Stimulated activated CD8-positive, alpha-beta memory T cell treated with anti-CD3 and anti-CD28 coated beads, Interleukin-7, amount 100 ng/mL, for 24 hours (primary cell): Measurements from ENCODE around the gene CBY1.

Experiments
- DNase-seq: peaks from one replicate; pipeline ENCODE4 v3.0.0-alpha.2; 2020; ENCODE audit warnings: low read depth

CBY1 gene

DNA sequence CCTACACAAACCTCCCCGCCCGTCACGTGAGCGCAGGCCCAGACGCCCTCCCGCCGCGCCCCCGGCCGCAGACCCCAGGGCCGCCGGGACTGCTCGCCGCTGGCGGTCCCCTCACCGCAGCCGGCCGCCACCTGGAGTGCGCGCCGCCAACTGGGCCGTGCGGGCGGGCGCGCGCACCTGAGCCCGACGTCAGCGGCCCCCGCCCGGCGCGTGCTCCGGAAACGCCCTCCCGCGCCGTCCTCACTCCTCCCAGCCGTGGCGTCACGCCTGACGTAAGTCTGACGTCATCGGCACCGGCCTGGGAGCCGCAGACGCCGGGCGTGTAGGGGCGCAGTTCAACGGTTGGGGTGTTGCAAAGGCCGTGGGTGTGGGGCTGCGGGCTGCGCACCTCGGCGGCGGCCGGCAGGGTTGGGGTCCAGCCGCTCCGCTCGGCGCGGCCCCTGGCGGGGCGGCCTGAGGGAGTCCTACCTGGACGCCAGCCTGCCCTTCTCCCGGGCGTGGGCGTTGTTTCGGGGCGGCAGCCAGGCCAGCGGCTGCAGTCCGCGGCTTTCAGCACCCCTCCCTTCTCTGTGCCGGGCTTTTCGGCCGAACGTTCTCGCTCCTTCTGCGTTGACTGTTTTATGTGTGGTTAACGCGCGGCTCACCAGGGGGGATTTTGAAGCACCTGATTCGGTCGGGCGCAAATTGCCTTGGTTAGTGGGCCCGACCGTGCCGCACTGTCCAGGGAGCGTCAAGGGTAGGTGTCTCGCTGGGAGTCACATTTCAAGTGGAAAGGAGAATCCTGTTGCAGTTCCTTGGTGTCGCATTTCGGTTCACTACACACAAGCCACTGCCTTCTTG is 44.6 kb downstream of the CBY1 start, which contains the start of gene JOSD1:
Gene JOSD1, minus strand, starts transcription at position 155 of the 840 bp plus-strand sequence. CDS start 956 bp downstream, outside the sequence.
- DNase-seq = peak; percentile 97

GRCh38 chr22:38704654-38705234 is 48.3 kb downstream of the CBY1 start:
- DNase-seq = no peak

DNA sequence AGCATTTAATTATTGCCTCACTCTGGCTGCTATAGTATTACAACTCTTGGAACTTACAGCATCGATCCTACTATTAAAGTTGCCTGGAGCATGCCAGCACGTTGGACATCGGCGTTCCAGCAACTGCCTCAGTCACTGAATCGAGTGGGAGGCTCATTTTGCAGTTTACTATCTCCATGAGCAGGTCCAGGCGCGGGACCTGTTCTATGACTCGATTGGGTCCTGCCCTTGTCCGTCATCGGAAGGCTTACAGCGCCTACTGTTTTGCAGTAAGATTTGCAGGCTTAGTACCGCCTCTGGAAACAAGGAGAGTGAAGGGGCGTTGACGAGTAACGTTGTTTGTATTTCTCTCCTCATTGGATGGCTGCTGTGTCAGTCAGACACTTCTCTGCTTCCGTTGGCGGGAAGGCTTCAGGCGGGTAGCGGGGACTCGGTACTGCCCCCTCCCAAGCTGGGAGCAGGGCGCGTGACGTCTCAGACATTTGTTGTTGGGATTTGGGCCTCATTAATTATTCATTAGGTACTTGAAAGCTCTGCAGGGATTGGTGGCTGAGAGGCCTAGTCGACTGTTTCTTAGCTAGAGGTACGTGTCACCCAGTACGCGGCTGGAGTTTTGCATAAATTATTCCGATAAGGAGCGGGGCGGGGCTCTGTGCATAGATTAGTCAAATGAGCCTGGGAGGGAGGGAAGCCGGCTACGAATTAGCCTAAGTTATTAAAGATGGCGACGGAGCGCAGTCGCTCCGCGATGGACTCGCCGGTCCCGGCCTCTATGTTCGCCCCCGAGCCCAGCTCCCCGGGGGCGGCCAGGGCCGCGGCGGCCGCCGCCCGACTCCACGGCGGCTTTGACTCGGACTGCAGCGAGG is 49.0 kb downstream of the CBY1 start, which contains the start of gene GTPBP1:
Gene GTPBP1, plus strand, starts transcription at position 710 of the 866 bp plus-strand sequence. Its CDS starts 12 bp downstream, at position 722.
- DNase-seq = peak; percentile 86

DNA sequence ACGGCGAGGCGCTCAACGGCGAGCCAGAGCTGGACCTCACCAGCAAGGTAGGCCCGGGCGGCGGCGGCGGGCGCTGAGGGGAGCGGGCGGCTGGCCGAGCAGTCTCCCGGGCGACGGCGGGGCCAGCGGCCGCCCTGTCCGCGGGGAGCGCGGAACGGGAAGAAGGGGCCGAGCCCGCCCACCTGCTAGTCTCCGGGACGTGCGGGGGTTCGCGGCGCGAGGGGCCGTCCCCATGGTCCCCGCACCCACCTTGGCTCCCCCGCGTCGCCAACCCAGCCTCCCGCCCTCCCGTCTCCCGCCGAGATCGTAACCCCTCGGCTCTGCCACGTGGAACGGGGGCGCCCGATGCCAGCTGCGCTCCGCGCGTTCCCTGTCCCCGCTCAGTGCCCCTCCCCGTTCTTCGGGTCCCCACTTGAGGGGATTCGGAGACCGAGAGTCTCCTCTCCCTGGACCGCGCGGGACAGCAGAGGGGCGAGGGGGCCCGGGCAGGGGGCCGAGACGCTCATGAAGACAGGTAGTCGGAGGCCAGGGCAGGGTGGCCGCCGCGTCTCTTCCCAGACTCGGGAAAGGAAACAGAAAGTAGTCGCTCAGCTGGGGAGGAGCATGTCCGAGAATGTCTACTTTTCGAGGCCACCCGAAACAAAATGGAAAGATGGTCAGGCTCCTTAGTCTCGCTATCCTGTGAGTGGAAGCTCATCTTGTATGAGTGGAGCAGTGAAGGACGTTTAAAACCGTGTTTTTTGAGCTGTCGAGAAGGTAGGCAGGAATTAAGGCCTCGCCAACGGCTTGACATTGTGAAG is 49.9 kb downstream of the CBY1 start:
- no peak for DNase-seq

GRCh38 chr22:38706901-38707195 is 50.4 kb downstream of the CBY1 start:
- DNase-seq = no peak

DNA sequence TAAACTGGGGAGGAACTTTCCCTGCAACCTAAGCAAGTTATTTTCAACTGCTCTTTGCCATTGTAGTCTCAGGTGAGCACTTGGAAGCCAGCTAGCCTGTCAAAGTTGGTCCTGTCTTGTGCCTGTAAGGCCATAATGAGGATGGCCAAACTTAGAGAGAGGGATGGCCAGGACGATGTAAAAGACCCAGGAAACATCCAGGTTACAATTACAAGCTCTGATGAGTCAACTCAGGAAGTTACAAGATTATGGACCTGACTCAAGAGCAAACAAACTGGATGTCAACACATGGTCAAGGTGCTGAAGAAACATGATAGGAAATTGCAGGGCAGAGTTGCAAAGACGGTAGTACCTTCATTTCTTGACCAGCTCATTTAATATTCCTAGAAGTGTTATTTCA is 50.9 kb downstream of the CBY1 start:
- no peak for DNase-seq

DNA sequence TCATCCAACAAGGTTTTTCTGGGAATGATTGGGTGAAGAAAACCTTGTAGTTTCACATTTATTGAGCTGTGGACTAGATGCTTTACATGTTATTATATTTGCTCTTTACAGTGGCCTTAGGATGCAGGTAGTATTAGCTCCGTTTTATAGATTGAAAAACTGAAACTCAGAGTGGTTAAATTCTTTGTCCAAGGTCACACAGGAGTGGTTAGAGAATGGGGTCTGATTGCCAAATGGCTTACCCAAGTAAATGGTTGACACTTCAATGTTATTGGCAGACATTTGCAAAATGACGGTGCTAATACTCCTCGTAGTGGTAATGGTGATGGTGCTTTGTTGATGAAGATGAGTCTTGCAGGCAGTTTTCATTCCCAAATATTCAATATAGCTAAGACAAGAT is 51.5 kb downstream of the CBY1 start:
- no peak for DNase-seq

- DNase-seq = no peak
Observed at GRCh38 chr22:38709306-38709705, 52.9 kb downstream of the CBY1 start.

GRCh38 chr22:38710351-38710750 is 53.9 kb downstream of the CBY1 start:
- no peak for DNase-seq

- no peak for DNase-seq
Observed at GRCh38 chr22:38710866-38711265, 54.4 kb downstream of the CBY1 start.

GRCh38 chr22:38712486-38713207 is 56.2 kb downstream of the CBY1 start:
- DNase-seq = no peak

DNA sequence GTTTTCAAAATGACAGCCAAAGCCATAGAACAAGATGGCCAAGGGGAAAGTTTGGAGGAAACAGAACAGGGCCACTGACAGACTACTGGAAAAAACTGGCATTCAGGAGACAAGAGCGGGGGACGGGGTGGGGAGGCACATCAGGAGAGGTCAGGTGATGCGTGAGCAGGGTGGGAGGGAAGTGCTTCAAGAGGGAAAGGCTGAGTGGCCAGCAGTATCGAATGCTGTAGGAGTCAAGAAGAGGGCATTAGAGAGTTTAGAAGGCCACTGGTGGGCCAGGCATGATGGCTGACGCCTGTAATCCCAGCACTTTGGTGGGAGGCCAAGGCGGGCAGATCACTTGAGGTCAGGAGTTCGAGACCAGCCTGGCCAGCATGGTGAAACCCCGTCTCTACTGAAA is 57.5 kb downstream of the CBY1 start:
- no peak for DNase-seq

- no peak for DNase-seq
Observed at GRCh38 chr22:38715176-38715764, 58.8 kb downstream of the CBY1 start.

DNA sequence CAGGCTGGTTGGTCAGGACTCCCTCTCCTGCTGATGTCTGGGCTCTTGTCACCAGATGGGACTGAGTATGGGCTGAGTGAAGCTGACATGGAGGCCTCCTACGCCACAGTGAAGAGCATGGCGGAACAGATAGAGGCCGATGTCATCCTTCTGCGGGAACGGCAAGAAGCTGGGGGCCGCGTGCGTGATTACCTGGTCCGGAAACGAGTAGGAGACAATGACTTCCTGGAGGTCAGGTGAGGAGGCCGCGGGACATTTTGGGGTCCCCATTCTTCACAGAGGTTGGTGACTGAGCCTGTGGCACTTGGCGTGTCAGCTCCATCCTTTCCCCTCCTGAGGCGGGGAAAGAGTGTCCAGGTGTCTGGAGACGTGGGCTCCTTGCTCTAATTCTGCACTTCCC is 59.4 kb downstream of the CBY1 start:
- DNase-seq = no peak

GRCh38 chr22:38716271-38716670 is 59.8 kb downstream of the CBY1 start:
- DNase-seq = no peak

DNA sequence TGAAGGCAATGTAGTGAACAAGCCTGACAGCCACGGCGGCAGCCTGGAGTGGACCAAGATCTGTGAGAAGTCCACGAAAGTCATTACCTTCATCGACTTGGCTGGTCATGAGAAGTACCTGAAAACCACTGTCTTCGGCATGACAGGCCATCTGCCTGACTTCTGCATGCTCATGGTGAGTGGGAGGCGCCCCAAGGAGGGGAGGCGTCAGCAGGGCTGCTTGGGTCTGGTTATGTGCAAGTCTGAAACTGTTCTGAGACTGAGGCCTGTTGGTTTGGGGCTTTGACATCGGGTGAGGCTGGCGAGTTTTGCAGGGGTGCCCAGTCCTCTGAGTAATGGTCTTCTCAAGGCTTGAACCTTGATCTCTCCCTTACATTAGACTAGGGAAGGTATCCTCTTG is 60.4 kb downstream of the CBY1 start:
- no peak for DNase-seq

- no peak for DNase-seq
Observed at GRCh38 chr22:38717244-38717643, 60.8 kb downstream of the CBY1 start.

DNA sequence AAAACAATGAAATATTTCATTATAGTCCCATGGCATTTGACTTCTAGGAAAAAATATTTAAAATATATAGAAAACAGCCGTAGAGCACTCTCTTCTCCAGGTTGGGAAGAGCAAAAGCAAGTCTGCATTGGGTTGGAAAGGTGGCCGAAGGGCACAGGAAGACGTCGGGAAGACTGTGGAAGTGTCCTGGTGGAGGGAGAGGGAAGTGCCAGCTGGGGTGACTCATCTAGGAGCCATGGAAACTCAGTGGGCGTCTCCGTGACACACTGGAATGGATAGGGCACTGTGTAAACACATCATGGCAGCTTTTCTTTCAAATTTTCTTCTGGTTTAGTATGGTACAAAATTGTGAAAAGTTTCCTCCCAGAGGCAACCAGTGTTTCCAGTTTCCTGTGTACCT is 62.0 kb downstream of the CBY1 start:
- DNase-seq = no peak

GRCh38 chr22:38719196-38719595 is 62.8 kb downstream of the CBY1 start:
- no peak for DNase-seq

- no peak for DNase-seq
Observed at GRCh38 chr22:38720350-38720749, 63.9 kb downstream of the CBY1 start.

DNA sequence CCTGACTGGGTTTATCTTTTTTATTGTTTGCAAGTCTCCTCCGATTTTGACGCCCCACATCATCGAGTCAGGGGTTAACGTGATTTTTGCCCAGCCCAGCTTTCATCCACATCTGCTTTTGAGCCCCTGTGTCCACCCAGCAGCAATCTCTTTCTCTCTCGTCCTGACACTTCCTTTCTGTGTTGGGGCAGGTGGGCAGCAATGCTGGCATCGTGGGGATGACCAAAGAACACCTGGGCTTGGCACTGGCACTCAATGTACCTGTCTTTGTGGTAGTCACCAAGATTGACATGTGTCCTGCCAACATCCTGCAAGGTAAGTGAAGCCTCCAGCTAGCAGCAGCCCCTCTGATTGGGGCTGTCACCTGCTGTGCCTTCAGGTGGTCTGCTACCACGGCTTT is 65.1 kb downstream of the CBY1 start:
- no peak for DNase-seq
